CD4-positive, alpha-beta T cell (primary cell): ENCODE data around the gene SCN10A. TPM values are rescaled to one million over a fixed set of nuclear protein-coding genes. Genes with fewer than 3 reads are reported as not detected.

Experiments
- ATAC-seq: fragments of 200-7000 bp; cut with Tn5 transposase; one replicate; pipeline ENCODE4 v1.10.0; 2022; ENCODE audit warnings: mild to moderate bottlenecking; ENCODE audit not compliant: poor library complexity
- CTCF ChIA-PET: fragments of 350-600 bp; sonication (Branson Sonifier 250); formaldehyde crosslinking; loops from one replicate; lab custom pipeline; 2021; ENCODE audit warnings: antibody characterized with exemption, inconsistent platforms; lab: Charles Lee
- POLR2A ChIA-PET: fragments of 350-600 bp; sonication (Branson Sonifier 250); formaldehyde crosslinking; loops from one replicate; lab custom pipeline; 2021; ENCODE audit warnings: antibody characterized with exemption, inconsistent platforms; lab: Charles Lee
- DNase-seq, 14 experiments: peaks; one replicate each; pipeline ENCODE4 v3.0.0-alpha.2; 2013 to 2020; ENCODE audit warnings: mixed read lengths in 2 of 14
- H3K27ac ChIP-seq, 2 donors: one replicate each; pipeline versions ENCODE4 v1.5.1 to v1.7.0; 2013; ENCODE audit warnings: low read length in 2 of 2, low read depth in 1 of 2, mild to moderate bottlenecking in 1 of 2
- H3K27me3 ChIP-seq, 2 experiments: 1 replicate in 1 of 2; 2 replicates in 1 of 2; pipeline versions ENCODE4 v1.6.1 to v1.7.0; 2013; ENCODE audit warnings: low read length in 2 of 2, control low read depth in 1 of 2, mild to moderate bottlenecking in 1 of 2, moderate library complexity in 1 of 2; ENCODE audit not compliant: insufficient read depth in 2 of 2, control insufficient read depth in 1 of 2
- H3K36me3 ChIP-seq: one replicate; pipeline ENCODE4 v1.6.1; 2013; ENCODE audit warnings: low read length, control low read depth; ENCODE audit not compliant: insufficient read depth
- H3K4me1 ChIP-seq: one replicate; pipeline ENCODE4 v1.6.1; 2013; ENCODE audit warnings: low read length, control low read depth; ENCODE audit not compliant: insufficient read depth
- H3K4me3 ChIP-seq: one replicate; pipeline ENCODE4 v1.5.1; 2013; ENCODE audit warnings: mild to moderate bottlenecking, low read length, moderate library complexity
- H3K9me3 ChIP-seq, 2 experiments: 1 replicate in 1 of 2; 2 replicates in 1 of 2; pipeline versions ENCODE4 v1.6.1 to v1.7.0; 2013; ENCODE audit warnings: low read length in 2 of 2, mild to moderate bottlenecking in 2 of 2, control low read depth in 1 of 2, moderate library complexity in 1 of 2; ENCODE audit not compliant: control insufficient read depth in 1 of 2, insufficient read depth in 1 of 2
- H3K27ac Mint-ChIP-seq: one replicate; pipeline ENCODE4 v1.8.0; 2020; ENCODE audit warnings: mixed read lengths
- H3K27me3 Mint-ChIP-seq: one replicate; pipeline ENCODE4 v1.8.0; 2021; ENCODE audit warnings: mixed read lengths
- H3K36me3 Mint-ChIP-seq: one replicate; pipeline ENCODE4 v1.8.0; 2021; ENCODE audit warnings: low read depth, mixed read lengths
- H3K4me1 Mint-ChIP-seq: one replicate; pipeline ENCODE4 v1.8.0; 2021; ENCODE audit warnings: low read depth, mixed read lengths
- H3K4me3 Mint-ChIP-seq: one replicate; pipeline ENCODE4 v1.8.0; 2020; ENCODE audit warnings: mild to moderate bottlenecking, mixed read lengths
- H3K9me3 Mint-ChIP-seq: one replicate; pipeline ENCODE4 v1.8.0; 2020; ENCODE audit warnings: mixed read lengths
- CTCF ChIP-seq: fragments of 200-600 bp; IDR thresholded peaks from one replicate; pipeline ENCODE4 v1.8.0; 2022; ENCODE audit warnings: antibody characterized with exemption, mild to moderate bottlenecking
- intact Hi-C, 2 experiments: fragments of 100-400 bp; cut with DNase I in 1 of 2; cut with micrococcal nuclease in 1 of 2; formaldehyde crosslinking; loops; one replicate each; pipeline versions ENCODE4 v1.15.1 to v1.9.0; 2023 to 2025; cut with DNase I, micrococcal nuclease
- total RNA-seq, 174 experiments: library from RNA in 2 of 174; stranded (reverse) in 2 of 174; gene quantifications; one replicate each; pipeline ENCODE4 v1.2.3 and lab custom pipeline; 2021 to 2026

The SCN10A gene
- total RNA-seq, 2 experiments from 2014 or later = not detected

- Histone ChIP-seq H3K27me3 (peaks cover 0 to 7% of the 10 kb centered on the region in 2 experiments), H3K4me3 (no peak overlapping the region), H3K36me3 (no peaks in the 10 kb centered on the region), H3K4me1 (no peaks in the 10 kb centered on the region), H3K27ac (no peak overlapping the region), H3K9me3 (no peaks in the 10 kb centered on the region)
- POLR2A ChIA-PET = no interaction called here
- ATAC-seq (no peak), DNase-seq (no peak)
- H3K4me3 Mint-ChIP-seq = no peak overlapping the region
- CTCF ChIA-PET = no interaction called here
- no peak overlapping the region for H3K27ac Mint-ChIP-seq
- no peaks in the 10 kb centered on the region for H3K9me3 Mint-ChIP-seq
- H3K4me1 Mint-ChIP-seq = no peaks in the 10 kb centered on the region
- intact Hi-C loops = no loop called here
- H3K36me3 Mint-ChIP-seq = no peaks in the 10 kb centered on the region
- H3K27me3 Mint-ChIP-seq = peaks cover 10% of the 10 kb centered on the region
- TF ChIP-seq CTCF = no peak
Observed at GRCh38 chr3:38746641-38747040, 69.4 kb downstream of the SCN10A start.

- Histone ChIP-seq H3K9me3 (no peaks in the 10 kb centered on the region), H3K27me3 (peaks cover 0 to 3% of the 10 kb centered on the region in 2 experiments), H3K27ac (no peak overlapping the region), H3K4me3 (no peak overlapping the region), H3K36me3 (no peaks in the 10 kb centered on the region), H3K4me1 (no peaks in the 10 kb centered on the region)
- Mint-ChIP-seq H3K4me1 (no peaks in the 10 kb centered on the region), H3K4me3 (no peak overlapping the region), H3K9me3 (no peaks in the 10 kb centered on the region), H3K27me3 (peaks cover 18% of the 10 kb centered on the region), H3K36me3 (no peaks in the 10 kb centered on the region), H3K27ac (no peak overlapping the region)
- ChIA-PET POLR2A (no interaction called here), CTCF (no interaction called here)
- intact Hi-C loops = no loop called here
- DNase-seq = no peak
- ATAC-seq = no peak
- no peak for TF ChIP-seq CTCF
Observed at GRCh38 chr3:38743043-38743442, 73.0 kb downstream of the SCN10A start.

- no peaks in the 10 kb centered on the region for H3K36me3 ChIP-seq
- no peak overlapping the region for H3K27ac Mint-ChIP-seq
- H3K4me1 Mint-ChIP-seq = no peaks in the 10 kb centered on the region
- POLR2A ChIA-PET = no interaction called here
- H3K27ac ChIP-seq = no peak overlapping the region
- peaks cover 18% of the 10 kb centered on the region for H3K27me3 Mint-ChIP-seq
- no peak overlapping the region for H3K4me3 ChIP-seq
- H3K4me1 ChIP-seq = no peaks in the 10 kb centered on the region
- H3K27me3 ChIP-seq = peaks cover 0 to 3% of the 10 kb centered on the region in 2 experiments
- no peak for DNase-seq
- intact Hi-C loops = no loop called here
- CTCF ChIA-PET = no interaction called here
- ATAC-seq = no peak
- H3K36me3 Mint-ChIP-seq = no peaks in the 10 kb centered on the region
- no peaks in the 10 kb centered on the region for H3K9me3 ChIP-seq
- H3K4me3 Mint-ChIP-seq = no peak overlapping the region
- no peaks in the 10 kb centered on the region for H3K9me3 Mint-ChIP-seq
- no peak for TF ChIP-seq CTCF
Observed at GRCh38 chr3:38742550-38742949, 73.5 kb downstream of the SCN10A start.
